PFSK-1 (cell line): ENCODE measurements around the gene TOM1L2.

Experiments
- POLR2AphosphoS5 ChIP-seq: IDR thresholded peaks from 2 replicates; pipeline ENCODE4 v1.6.1; 2012; ENCODE audit warnings: low read depth, mild to moderate bottlenecking, control low read depth, low read length, moderate library complexity
- SIN3A ChIP-seq: IDR thresholded peaks from 2 replicates; pipeline ENCODE4 v1.6.1; 2012; ENCODE audit warnings: mild to moderate bottlenecking, low read length, moderate library complexity, borderline replicate concordance; ENCODE audit not compliant: insufficient read depth
- TAF1 ChIP-seq: IDR thresholded peaks from 2 replicates; pipeline ENCODE4 v1.6.1; 2012; ENCODE audit warnings: low read length, control low read depth, borderline replicate concordance; ENCODE audit not compliant: insufficient read depth
- TF ChIP-seq, protein P1 (sequence below), 2 experiments: IDR thresholded peaks; 2 replicates each; pipeline versions ENCODE4 v1.6.1 to v1.8.0; 2011 to 2012; ENCODE audit warnings: low read depth in 2 of 2, low read length in 2 of 2, control low read depth in 1 of 2, inconsistent platforms in 1 of 2, mild to moderate bottlenecking in 1 of 2, moderate library complexity in 1 of 2; ENCODE audit not compliant: insufficient read depth in 1 of 2

DNA sequence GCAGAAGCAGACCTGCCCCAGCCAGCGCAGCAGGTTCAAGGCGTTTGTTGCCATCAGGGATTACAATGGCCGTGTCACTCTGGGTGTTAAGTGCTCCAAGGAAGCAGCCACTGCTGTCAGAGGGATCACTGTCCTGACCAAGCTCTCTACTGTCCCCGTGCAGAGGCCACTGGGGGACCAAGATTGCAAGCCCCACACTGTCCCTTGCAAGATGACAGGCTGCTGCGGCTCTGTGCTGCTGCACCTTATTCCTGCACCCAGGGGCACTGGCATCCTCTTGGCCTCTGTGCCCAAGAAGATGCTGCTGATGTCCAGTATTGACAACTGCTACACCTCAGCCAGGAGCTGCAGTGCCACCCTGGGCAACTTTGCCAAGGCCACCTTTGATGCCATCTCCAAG lies 39.1 kb upstream of the TOM1L2 start:
- TF ChIP-seq TAF1 (no peak), POLR2AphosphoS5 (no peak), SIN3A (no peak)
- TF ChIP-seq, protein P1, sequence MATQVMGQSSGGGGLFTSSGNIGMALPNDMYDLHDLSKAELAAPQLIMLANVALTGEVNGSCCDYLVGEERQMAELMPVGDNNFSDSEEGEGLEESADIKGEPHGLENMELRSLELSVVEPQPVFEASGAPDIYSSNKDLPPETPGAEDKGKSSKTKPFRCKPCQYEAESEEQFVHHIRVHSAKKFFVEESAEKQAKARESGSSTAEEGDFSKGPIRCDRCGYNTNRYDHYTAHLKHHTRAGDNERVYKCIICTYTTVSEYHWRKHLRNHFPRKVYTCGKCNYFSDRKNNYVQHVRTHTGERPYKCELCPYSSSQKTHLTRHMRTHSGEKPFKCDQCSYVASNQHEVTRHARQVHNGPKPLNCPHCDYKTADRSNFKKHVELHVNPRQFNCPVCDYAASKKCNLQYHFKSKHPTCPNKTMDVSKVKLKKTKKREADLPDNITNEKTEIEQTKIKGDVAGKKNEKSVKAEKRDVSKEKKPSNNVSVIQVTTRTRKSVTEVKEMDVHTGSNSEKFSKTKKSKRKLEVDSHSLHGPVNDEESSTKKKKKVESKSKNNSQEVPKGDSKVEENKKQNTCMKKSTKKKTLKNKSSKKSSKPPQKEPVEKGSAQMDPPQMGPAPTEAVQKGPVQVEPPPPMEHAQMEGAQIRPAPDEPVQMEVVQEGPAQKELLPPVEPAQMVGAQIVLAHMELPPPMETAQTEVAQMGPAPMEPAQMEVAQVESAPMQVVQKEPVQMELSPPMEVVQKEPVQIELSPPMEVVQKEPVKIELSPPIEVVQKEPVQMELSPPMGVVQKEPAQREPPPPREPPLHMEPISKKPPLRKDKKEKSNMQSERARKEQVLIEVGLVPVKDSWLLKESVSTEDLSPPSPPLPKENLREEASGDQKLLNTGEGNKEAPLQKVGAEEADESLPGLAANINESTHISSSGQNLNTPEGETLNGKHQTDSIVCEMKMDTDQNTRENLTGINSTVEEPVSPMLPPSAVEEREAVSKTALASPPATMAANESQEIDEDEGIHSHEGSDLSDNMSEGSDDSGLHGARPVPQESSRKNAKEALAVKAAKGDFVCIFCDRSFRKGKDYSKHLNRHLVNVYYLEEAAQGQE (IDR thresholded peaks at IDR 0.05; ENCODE audit: insufficient read depth in 1 of 2, low read depth in 2 of 2, low read length in 2 of 2), result no peak
